Esophagus muscularis mucosa (tissue), 4 donors: ENCODE results near the gene TIAL1. TPM values are rescaled to one million over a fixed set of nuclear protein-coding genes. Genes with fewer than 3 reads are reported as not detected.

ENCODE experiments used
- DNase-seq: peaks from one replicate; pipeline ENCODE4 v3.0.0-alpha.2; 2017; ENCODE audit errors: extremely low spot score
- H3K27ac ChIP-seq, 4 donors: fragments of 200-600 bp; sonication (generic); replicated peaks in 1 of 4; 1 replicate in 3 of 4; 2 replicates in 1 of 4; pipeline ENCODE4 v1.5.1; 2016 to 2019; ENCODE audit warnings: mild to moderate bottlenecking in 1 of 4
- H3K27me3 ChIP-seq, 4 donors: fragments of 200-600 bp; sonication (generic); one replicate each; pipeline versions ENCODE4 v1.5.1 to v1.6.0; 2016 to 2019
- H3K36me3 ChIP-seq, 4 donors: fragments of 200-600 bp; sonication (generic); one replicate each; pipeline ENCODE4 v1.5.1; 2016 to 2019
- H3K4me1 ChIP-seq, 4 donors: fragments of 200-600 bp; sonication (generic); one replicate each; pipeline ENCODE4 v1.5.1; 2016 to 2019
- H3K4me3 ChIP-seq, 4 donors: fragments of 200-600 bp; sonication (generic); 1 replicate in 2 of 4; 2 replicates in 2 of 4; pipeline ENCODE4 v1.5.1; 2016 to 2019; ENCODE audit warnings: mild to moderate bottlenecking in 4 of 4, moderate library complexity in 1 of 4
- H3K9me3 ChIP-seq, 4 donors: fragments of 200-600 bp; sonication (generic); 1 replicate in 3 of 4; 2 replicates in 1 of 4; pipeline ENCODE4 v1.5.1; 2016 to 2019
- CTCF ChIP-seq, 3 experiments: fragments of 200-600 bp in 2 of 3; fragments of 450-650 bp in 1 of 3; sonication (generic) in 2 of 3; IDR thresholded peaks; one replicate each; pipeline ENCODE4 v1.5.1; 2017 to 2019; ENCODE audit warnings: antibody characterized with exemption in 3 of 3, mild to moderate bottlenecking in 2 of 3, moderate library complexity in 1 of 3
- EP300 ChIP-seq: sonication (generic); formaldehyde crosslinking; IDR thresholded peaks from one replicate; pipeline ENCODE4 v1.6.1; 2017; ENCODE audit warnings: antibody characterized with exemption
- POLR2A ChIP-seq: fragments of 450-650 bp; IDR thresholded peaks from one replicate; pipeline ENCODE4 v1.6.1; 2017; ENCODE audit warnings: antibody characterized with exemption, moderate library complexity, mild to moderate bottlenecking, low read depth
- POLR2AphosphoS5 ChIP-seq, 2 donors: sonication (generic); formaldehyde crosslinking; IDR thresholded peaks; one replicate each; pipeline ENCODE4 v1.6.1; 2017; ENCODE audit warnings: antibody characterized with exemption in 2 of 2
- WGBS: methylation state at CpG from one replicate; pipeline ENCODE4 v1.1.5; 2018; 5-methylcytosine and 5-hydroxymethylcytosine counted together
- intact Hi-C: fragments of 100-400 bp; cut with DNase I; formaldehyde crosslinking; loops from one replicate; pipeline ENCODE4 v1.15.1; 2023
- total RNA-seq, 4 donors: library from RNA; depleted of rRNA; stranded (reverse); fragments of >200 nt; gene quantifications; one replicate each; pipeline versions ENCODE4 v1.1.0 to v1.2.1, GENCODE V29; 2016

The TIAL1 gene
- total RNA-seq, 4 donors from 2014 or later, result 49.9 to 78.1 (median 52.9) TPM

GRCh38 chr10:119642556-119643111, 45.9 kb upstream of the TIAL1 start:
- Histone ChIP-seq H3K36me3 (no peaks in the 10 kb centered on the region), H3K4me1 (no peaks in the 10 kb centered on the region), H3K27ac (no peak overlapping the region), H3K9me3 (peaks cover 0 to 15% (median 4%) of the 10 kb centered on the region in 4 donors), H3K27me3 (no peaks in the 10 kb centered on the region), H3K4me3 (no peak overlapping the region)
- no peak for DNase-seq
- WGBS, result 92% methylated on average over 2 of the region's 2 CpGs
- intact Hi-C loops, result no loop called here
- TF ChIP-seq CTCF (IDR thresholded peaks at IDR 0.05) (no peak), EP300 (no peak), POLR2A (no peak), POLR2AphosphoS5 (IDR thresholded peaks at IDR 0.05) (no peak)

- TF ChIP-seq CTCF (IDR thresholded peaks at IDR 0.05) (no peak), POLR2A (no peak), POLR2AphosphoS5 (IDR thresholded peaks at IDR 0.05) (no peak)
- Histone ChIP-seq H3K4me1 (no peaks in the 10 kb centered on the region), H3K36me3 (no peaks in the 10 kb centered on the region), H3K9me3 (peaks cover 0 to 14% (median 4%) of the 10 kb centered on the region in 4 donors), H3K27ac (no peak overlapping the region), H3K4me3 (no peak overlapping the region), H3K27me3 (no peaks in the 10 kb centered on the region)
- intact Hi-C loops, result no loop called here
- no peak for DNase-seq
- WGBS, result 84% methylated on average over 8 of the region's 8 CpGs
Observed at GRCh38 chr10:119640875-119641526, 44.2 kb upstream of the TIAL1 start.

GRCh38 chr10:119640384-119640783, 43.6 kb upstream of the TIAL1 start:
- Histone ChIP-seq H3K27ac (no peak overlapping the region), H3K27me3 (no peaks in the 10 kb centered on the region), H3K36me3 (no peaks in the 10 kb centered on the region), H3K9me3 (peaks cover 0 to 11% (median 4%) of the 10 kb centered on the region in 4 donors), H3K4me1 (no peaks in the 10 kb centered on the region), H3K4me3 (no peak overlapping the region)
- TF ChIP-seq EP300, result no peak
- TF ChIP-seq CTCF (IDR thresholded peaks at IDR 0.05), result no peak
- TF ChIP-seq POLR2AphosphoS5 (IDR thresholded peaks at IDR 0.05), result no peak
- no peak for TF ChIP-seq POLR2A
- WGBS, result 95% methylated on average over 6 of the region's 6 CpGs
- intact Hi-C loops, result no loop called here
- no peak for DNase-seq

GRCh38 chr10:119638982-119639381, 42.2 kb upstream of the TIAL1 start:
- intact Hi-C loops, result no loop called here
- no peak overlapping the region for H3K27ac ChIP-seq

More at GRCh38 chr10:119638982-119639381, 42.2 kb upstream of the TIAL1 start:
- H3K27me3 ChIP-seq, result no peaks in the 10 kb centered on the region
- DNase-seq, result no peak
- TF ChIP-seq POLR2AphosphoS5 (IDR thresholded peaks at IDR 0.05) (no peak), CTCF (IDR thresholded peaks at IDR 0.05) (no peak), POLR2A (no peak), EP300 (no peak)
- 64% methylated on average over 7 of the region's 7 CpGs for WGBS
- no peak overlapping the region for H3K4me3 ChIP-seq
- no peaks in the 10 kb centered on the region for H3K9me3 ChIP-seq
- H3K4me1 ChIP-seq, result no peaks in the 10 kb centered on the region
- H3K36me3 ChIP-seq, result no peaks in the 10 kb centered on the region
